Measurements from ENCODE around the gene KCNG4. TPM values are rescaled to one million over a fixed set of nuclear protein-coding genes. Genes with fewer than 3 reads are reported as not detected.

The KCNG4 gene
- total and polyA plus RNA-seq, 11 donors = not detected

DNA sequence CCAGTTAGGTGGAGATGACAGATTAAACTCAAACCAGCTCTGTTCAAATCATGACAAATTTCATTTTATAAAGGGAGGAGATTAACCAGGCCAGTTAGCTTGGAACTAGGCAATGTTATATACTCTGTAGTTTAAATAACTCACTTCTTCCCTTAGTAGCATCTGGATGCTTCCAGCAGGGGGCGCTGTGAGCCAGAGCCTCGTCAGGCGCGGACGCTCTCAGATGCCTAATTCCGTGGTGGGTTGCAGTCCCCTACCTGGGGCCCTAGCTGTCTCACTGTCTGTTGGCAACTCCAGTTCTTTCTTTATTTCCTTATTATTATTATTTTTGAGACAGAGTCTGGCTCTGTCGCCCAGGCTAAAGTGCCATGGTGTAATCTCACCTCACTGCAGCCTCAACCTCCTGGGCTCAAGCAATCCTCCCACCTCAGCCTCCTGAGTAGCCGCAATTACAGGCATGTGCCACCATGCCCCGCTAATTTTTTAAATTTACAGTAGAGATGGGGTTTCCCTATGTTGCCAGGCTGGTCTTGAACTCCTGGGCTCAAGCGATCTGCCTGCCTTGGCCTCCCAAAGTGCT, 37.5 kb upstream of the KCNG4 start:
- Histone ChIP-seq H3K36me3 (no peaks in the 10 kb centered on the region), H3K9me3 (no peaks in the 10 kb centered on the region), H3K27ac (no peak overlapping the region), H3K4me3 (no peak overlapping the region), H3K27me3 (peaks cover 0 to 24% (median 0%) of the 10 kb centered on the region in 9 donors), H3K4me1 (no peaks in the 10 kb centered on the region)
- 30 to 38% (median 33%) methylated on average over 10 of the region's 10 CpGs for WGBS, 4 donors
- intact Hi-C loops (cut with DNase I) = loop anchor here in 7 of 10 donors (1.0 to 2.0 kb wide), 2 partner anchors 207 kb away; no protein-coding TSS in a partner anchor
- ATAC-seq (peak in 3 of 4 donors; percentile 69 to 73 (median 71)), DNase-seq (peak; percentile 52 to 78 (median 66))
- no peak for TF ChIP-seq POLR2A (IDR thresholded peaks at IDR 0.05)
- TF ChIP-seq, protein P1, sequence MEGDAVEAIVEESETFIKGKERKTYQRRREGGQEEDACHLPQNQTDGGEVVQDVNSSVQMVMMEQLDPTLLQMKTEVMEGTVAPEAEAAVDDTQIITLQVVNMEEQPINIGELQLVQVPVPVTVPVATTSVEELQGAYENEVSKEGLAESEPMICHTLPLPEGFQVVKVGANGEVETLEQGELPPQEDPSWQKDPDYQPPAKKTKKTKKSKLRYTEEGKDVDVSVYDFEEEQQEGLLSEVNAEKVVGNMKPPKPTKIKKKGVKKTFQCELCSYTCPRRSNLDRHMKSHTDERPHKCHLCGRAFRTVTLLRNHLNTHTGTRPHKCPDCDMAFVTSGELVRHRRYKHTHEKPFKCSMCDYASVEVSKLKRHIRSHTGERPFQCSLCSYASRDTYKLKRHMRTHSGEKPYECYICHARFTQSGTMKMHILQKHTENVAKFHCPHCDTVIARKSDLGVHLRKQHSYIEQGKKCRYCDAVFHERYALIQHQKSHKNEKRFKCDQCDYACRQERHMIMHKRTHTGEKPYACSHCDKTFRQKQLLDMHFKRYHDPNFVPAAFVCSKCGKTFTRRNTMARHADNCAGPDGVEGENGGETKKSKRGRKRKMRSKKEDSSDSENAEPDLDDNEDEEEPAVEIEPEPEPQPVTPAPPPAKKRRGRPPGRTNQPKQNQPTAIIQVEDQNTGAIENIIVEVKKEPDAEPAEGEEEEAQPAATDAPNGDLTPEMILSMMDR (IDR thresholded peaks at IDR 0.05) = peak; percentile 73 to 95 (median 89)

DNA sequence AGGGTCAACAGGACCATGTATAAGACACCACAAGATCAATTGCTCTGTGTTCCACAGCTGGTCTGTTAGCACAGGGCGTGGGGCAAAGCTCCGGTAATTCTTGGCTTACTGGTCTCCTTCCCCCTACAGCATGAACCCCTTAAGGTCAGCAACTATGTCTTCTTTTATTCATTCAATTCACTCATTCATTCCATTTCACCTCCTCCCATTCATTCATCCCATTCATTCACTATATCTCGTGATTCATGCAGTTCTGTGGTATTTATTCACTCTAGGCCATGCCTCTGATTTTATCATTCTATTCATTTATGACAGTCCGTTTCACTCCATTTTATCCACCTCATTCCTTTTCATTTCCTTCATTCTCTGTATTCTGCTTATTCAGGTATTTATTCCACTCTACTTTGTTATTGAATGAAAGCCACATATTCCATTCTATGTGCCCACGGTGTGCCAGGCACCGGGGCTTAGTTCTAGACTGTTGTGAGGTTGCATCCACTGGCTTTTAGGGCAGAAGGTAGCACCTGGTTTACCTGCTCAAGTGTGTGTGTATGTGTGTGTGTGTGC, 35.9 kb upstream of the KCNG4 start:
- 82 to 88% (median 86%) methylated on average over 6 of the region's 6 CpGs for WGBS, 4 donors
- H3K36me3 ChIP-seq = no peaks in the 10 kb centered on the region
- intact Hi-C loops (cut with DNase I) = loop anchor here in 6 of 10 donors (1.0 to 2.0 kb wide), 2 partner anchors 209 kb away; no protein-coding TSS in a partner anchor
- H3K27ac ChIP-seq = no peak overlapping the region
- TF ChIP-seq, protein P1 (IDR thresholded peaks at IDR 0.05) = no peak
- no peak overlapping the region for H3K4me3 ChIP-seq
- DNase-seq (no peak), ATAC-seq (no peak)
- H3K9me3 ChIP-seq = no peaks in the 10 kb centered on the region
- no peaks in the 10 kb centered on the region for H3K4me1 ChIP-seq
- peaks cover 0 to 17% (median 0%) of the 10 kb centered on the region in 9 donors for H3K27me3 ChIP-seq

DNA sequence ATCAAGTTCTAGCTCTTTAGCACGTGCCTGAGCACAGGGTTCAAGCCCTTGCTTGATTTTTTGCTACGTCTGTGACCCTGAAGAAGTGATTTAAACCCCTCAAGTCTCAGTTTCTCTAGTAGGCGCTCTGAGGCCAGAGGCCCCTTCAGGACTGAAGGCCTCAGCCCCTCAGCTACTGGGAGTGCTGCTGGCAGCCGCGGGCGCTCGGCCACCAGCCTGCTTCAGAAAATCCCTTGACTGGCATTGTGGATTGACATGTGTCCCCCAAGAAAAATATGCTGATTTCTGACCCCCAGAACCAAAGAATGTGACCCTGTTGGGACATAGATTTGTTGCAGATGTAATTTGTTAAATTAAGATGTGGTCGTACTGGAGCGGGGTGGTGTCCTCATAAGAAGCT, 34.7 kb upstream of the KCNG4 start:
- TF ChIP-seq, protein P1 (IDR thresholded peaks at IDR 0.05) = no peak
- TF ChIP-seq POLR2A (IDR thresholded peaks at IDR 0.05) = no peak
- no peaks in the 10 kb centered on the region for H3K4me1 ChIP-seq
- intact Hi-C loops (cut with DNase I) = no loop called here
- DNase-seq (no peak), ATAC-seq (no peak)
- no peak overlapping the region for H3K4me3 ChIP-seq
- no peaks in the 10 kb centered on the region for H3K36me3 ChIP-seq
- H3K9me3 ChIP-seq = no peaks in the 10 kb centered on the region
- peaks cover 0 to 17% (median 0%) of the 10 kb centered on the region in 9 donors for H3K27me3 ChIP-seq
- H3K27ac ChIP-seq = no peak overlapping the region
- 79 to 97% (median 95%) methylated on average over 9 of the region's 9 CpGs for WGBS, 4 donors

DNA sequence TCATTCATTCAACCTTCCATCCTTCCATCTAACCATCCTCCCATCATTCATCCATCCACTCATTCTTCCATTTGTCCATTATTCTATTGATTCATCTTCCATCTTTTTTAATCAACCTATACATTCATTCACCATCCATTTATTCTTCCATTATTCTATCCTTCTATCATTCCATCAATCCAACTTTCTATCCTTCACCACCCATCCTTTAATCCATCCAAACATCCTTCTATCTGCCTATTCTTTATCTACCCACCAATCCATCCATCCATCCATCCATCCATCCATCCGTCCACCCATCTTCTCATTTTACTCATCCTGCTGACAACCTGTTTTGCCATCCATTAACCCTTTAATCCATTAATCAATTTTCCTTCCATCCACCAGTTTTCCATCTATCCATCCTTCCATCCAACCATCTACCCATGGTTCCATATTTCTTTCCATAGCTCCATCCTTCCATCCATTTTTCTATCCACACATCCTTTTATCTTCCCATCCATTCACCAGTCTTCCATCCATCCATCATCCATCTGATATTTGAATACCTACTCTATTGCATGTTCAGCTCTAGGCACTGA, 33.0 kb upstream of the KCNG4 start:
- Histone ChIP-seq H3K36me3 (no peaks in the 10 kb centered on the region), H3K27me3 (peaks cover 0 to 18% (median 0%) of the 10 kb centered on the region in 9 donors), H3K27ac (no peak overlapping the region), H3K9me3 (no peaks in the 10 kb centered on the region), H3K4me3 (no peak overlapping the region), H3K4me1 (no peaks in the 10 kb centered on the region)
- intact Hi-C loops (cut with DNase I) = loop anchor here in 1 of 10 donors (2.0 kb wide), 1 partner anchor 212 kb away; no protein-coding TSS in a partner anchor
- TF ChIP-seq, protein P1 (IDR thresholded peaks at IDR 0.05) = no peak
- TF ChIP-seq POLR2A (IDR thresholded peaks at IDR 0.05) = no peak
- 0 to 60% (median 34%) methylated on average over 1 of the region's 1 CpG for WGBS, 4 donors
- ATAC-seq = no peak
- no peak for DNase-seq
